Fibroblast of pulmonary artery (primary cell): ENCODE results near the gene SIX4.

Experiments
- DNase-seq: peaks from one replicate; pipeline ENCODE4 v3.0.0-alpha.2; 2010; ENCODE audit warnings: low read depth
- H3K4me3 ChIP-seq: replicated peaks from 2 replicates; pipeline ENCODE4 v1.5.1; 2011; ENCODE audit warnings: low read depth, mild to moderate bottlenecking, control low read depth, low read length, moderate library complexity
- CTCF ChIP-seq: IDR thresholded peaks from 2 replicates; pipeline ENCODE4 v1.5.1; 2011; ENCODE audit warnings: mild to moderate bottlenecking, control low read depth, low read length, inconsistent platforms; ENCODE audit errors: missing control alignments

The SIX4 gene

GRCh38 chr14:60722357-60723115 lies 1.6 kb downstream of the SIX4 start:
- DNase-seq, result peak; percentile 44
- TF ChIP-seq CTCF, result no peak
- peak overlapping the region; percentile 81 for H3K4me3 ChIP-seq

- TF ChIP-seq CTCF, result no peak
- peak overlapping the region; percentile 81 for H3K4me3 ChIP-seq
- DNase-seq, result peak; percentile 27
These were observed 2.1 kb downstream of the SIX4 start for GRCh38 chr14:60722107-60722356.

- peak overlapping the region; percentile 81 for H3K4me3 ChIP-seq
- TF ChIP-seq CTCF, result peak; percentile 33
- peak; percentile 41 for DNase-seq
These were observed 2.6 kb downstream of the SIX4 start for GRCh38 chr14:60721326-60722106.

- H3K4me3 ChIP-seq, result peak overlapping the region; percentile 81
- no peak for TF ChIP-seq CTCF
- no peak for DNase-seq
These were observed 3.2 kb downstream of the SIX4 start for GRCh38 chr14:60720962-60721325.

GRCh38 chr14:60720391-60720790 lies 3.8 kb downstream of the SIX4 start:
- TF ChIP-seq CTCF, result no peak
- H3K4me3 ChIP-seq, result no peak overlapping the region
- DNase-seq, result no peak

GRCh38 chr14:60713513-60713912 lies 10.6 kb downstream of the SIX4 start:
- no peak for DNase-seq
- TF ChIP-seq CTCF, result no peak
- H3K4me3 ChIP-seq, result no peak overlapping the region
